Progenitor cell of endocrine pancreas (in vitro differentiated cells): ENCODE measurements around the gene HIPK3. TPM values are rescaled to one million over a fixed set of nuclear protein-coding genes. Genes with fewer than 3 reads are reported as not detected.

Source experiments
- DNase-seq: peaks from one replicate; pipeline ENCODE4 v3.0.0; 2021; ENCODE audit warnings: low spot score; ENCODE audit not compliant: unreplicated experiment
- H3K27ac Mint-ChIP-seq: 2 replicates; pipeline ENCODE4 v1.8.0; 2021; ENCODE audit warnings: mild to moderate bottlenecking, moderate library complexity, mixed read lengths
- H3K27me3 Mint-ChIP-seq: 2 replicates; pipeline ENCODE4 v1.8.0; 2021; ENCODE audit warnings: mixed read lengths
- H3K36me3 Mint-ChIP-seq: 2 replicates; pipeline ENCODE4 v1.8.0; 2022; ENCODE audit warnings: mixed read lengths; ENCODE audit not compliant: insufficient read depth
- H3K4me1 Mint-ChIP-seq: 2 replicates; pipeline ENCODE4 v1.8.0; 2021; ENCODE audit warnings: low read depth, mixed read lengths
- H3K4me3 Mint-ChIP-seq: 2 replicates; pipeline ENCODE4 v1.8.0; 2021; ENCODE audit warnings: low read depth, mild to moderate bottlenecking, moderate library complexity, mixed read lengths
- H3K9me3 Mint-ChIP-seq: 2 replicates; pipeline ENCODE4 v1.8.0; 2021; ENCODE audit warnings: low read depth, mixed read lengths
- long read RNA-seq: library from polyadenylated mRNA; unstranded; transcript quantifications from one replicate; pipeline ENCODE4 v2.0.0, GENCODE V29; 2020
- total RNA-seq: library from RNA; stranded (reverse); gene quantifications from 2 replicates; pipeline ENCODE4 v1.2.1, GENCODE V29; 2021
- TF ChIP-seq, protein P1 (sequence below): fragments of 200-600 bp; sonication (generic); IDR thresholded peaks from one replicate; pipeline ENCODE4 v1.5.0; 2021; ENCODE audit warnings: antibody characterized with exemption, mild to moderate bottlenecking; ENCODE audit not compliant: unreplicated experiment

Gene HIPK3
- total RNA-seq: 65.4 and 66.2 TPM in 2 replicates
- long read RNA-seq, partial matches to known transcripts: 4 of 9 reads
- long read RNA-seq, other reads (novel, unspliced or antisense): 5 of 9 reads

DNA sequence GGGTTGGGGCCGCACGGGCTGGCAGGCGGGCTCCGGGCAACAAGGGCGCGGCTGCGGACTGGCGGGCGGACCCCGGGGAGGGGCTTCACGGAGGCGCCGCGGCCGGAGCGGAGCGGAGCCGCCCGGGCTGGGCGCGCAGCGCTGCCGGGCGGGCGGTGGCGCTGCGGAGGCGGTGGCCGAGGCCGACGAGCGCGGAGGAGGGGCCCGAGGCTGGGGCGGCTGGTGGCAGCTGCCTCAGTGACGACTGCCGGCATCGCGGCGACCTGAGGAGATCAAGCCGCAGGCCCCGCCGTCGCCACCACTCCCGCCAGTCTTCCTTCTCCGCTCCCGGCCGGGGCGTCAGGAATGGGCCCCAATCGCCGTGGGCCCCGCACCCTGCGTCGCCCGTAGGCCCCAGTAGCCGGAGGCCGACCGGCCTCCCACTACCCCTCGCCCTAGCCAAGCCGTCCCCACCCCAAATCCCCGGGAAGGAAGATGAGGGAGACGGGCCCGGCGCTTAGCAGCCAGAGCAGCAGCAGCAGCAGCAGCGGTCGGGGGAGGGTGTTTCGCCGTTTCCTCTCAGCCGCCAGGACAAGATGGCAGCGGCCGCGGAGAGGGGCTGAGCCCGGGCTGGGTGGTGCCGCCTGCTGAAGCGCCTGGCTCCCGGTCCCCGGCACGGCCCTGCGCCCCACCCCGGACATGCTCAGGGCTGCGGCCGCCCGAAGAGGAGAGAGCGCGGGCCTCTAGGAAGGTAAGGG lies at the start of gene HIPK3:
TSS of gene HIPK3 (plus strand) at position 222 of the 737 bp plus-strand sequence.
- TF ChIP-seq, protein P1, sequence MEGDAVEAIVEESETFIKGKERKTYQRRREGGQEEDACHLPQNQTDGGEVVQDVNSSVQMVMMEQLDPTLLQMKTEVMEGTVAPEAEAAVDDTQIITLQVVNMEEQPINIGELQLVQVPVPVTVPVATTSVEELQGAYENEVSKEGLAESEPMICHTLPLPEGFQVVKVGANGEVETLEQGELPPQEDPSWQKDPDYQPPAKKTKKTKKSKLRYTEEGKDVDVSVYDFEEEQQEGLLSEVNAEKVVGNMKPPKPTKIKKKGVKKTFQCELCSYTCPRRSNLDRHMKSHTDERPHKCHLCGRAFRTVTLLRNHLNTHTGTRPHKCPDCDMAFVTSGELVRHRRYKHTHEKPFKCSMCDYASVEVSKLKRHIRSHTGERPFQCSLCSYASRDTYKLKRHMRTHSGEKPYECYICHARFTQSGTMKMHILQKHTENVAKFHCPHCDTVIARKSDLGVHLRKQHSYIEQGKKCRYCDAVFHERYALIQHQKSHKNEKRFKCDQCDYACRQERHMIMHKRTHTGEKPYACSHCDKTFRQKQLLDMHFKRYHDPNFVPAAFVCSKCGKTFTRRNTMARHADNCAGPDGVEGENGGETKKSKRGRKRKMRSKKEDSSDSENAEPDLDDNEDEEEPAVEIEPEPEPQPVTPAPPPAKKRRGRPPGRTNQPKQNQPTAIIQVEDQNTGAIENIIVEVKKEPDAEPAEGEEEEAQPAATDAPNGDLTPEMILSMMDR: peak; percentile 49
- Mint-ChIP-seq H3K9me3 (no peaks in the 10 kb centered on the region), H3K4me1 (peaks cover 26% of the 10 kb centered on the region)

DNA sequence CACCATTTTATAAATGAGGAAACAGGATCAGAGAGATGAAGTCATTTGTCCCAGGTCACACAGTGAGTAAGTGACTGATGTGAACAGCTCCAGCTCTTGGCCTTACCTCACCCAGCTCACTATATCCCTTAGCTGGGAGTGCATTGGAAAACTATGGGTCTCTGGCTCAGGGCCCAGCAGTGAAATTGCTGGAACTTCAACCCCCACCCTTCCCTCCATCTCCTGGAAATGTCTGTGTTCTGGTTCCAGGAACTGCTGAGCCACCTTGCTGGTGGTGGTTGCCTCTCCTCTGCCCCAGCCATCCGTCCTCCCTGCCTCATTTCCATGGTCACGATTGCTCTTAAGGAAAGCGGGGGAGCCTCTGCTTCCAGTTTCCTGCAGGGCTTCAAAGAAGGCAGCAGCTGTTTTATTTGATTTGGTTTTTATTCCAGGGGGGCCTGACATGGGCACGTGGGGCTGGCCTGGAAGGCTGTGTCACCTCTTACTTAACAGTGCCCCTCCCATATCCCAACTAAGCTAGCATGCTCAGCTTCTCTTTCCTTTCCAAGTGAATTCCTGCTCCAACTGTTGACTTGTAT lies 49.7 kb upstream of the HIPK3 start:
- no peak overlapping the region for H3K27ac Mint-ChIP-seq
- H3K27me3 Mint-ChIP-seq: no peaks in the 10 kb centered on the region
- no peaks in the 10 kb centered on the region for H3K36me3 Mint-ChIP-seq
- TF ChIP-seq, protein P1: no peak
- peaks cover 3% of the 10 kb centered on the region for H3K9me3 Mint-ChIP-seq
- no peak for DNase-seq
- no peaks in the 10 kb centered on the region for H3K4me1 Mint-ChIP-seq
- no peak overlapping the region for H3K4me3 Mint-ChIP-seq

More for the DNA sequence above, at the start of gene HIPK3:
- Mint-ChIP-seq H3K4me3 (peak within 1 kb of the TSS; percentile 98), H3K36me3 (no peaks in the 10 kb centered on the region), H3K27ac (peak within 1 kb of the TSS; percentile 99), H3K27me3 (peaks cover 9% of the 10 kb centered on the region)
- DNase-seq: peak; percentile 74

DNA sequence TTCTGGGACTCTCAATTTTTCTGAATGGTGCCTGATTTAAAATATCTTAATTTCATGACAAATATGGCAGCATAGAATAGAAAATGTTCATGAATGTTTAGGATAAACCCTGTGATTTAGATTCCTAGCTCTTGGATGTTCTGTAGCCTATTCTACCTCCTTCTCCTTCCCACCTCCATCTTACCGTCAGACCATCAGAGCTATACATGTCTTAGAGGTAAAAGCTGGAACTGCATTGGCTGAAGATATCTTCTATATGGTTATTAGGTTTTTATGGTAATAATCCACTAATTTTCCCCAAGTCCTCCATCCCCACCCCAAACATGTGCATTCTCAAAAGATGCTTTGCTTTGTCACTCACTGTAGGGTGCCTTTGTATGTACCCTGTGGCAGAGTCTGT lies 49.0 kb upstream of the HIPK3 start:
- Mint-ChIP-seq H3K4me1 (no peaks in the 10 kb centered on the region), H3K36me3 (no peaks in the 10 kb centered on the region), H3K27me3 (no peaks in the 10 kb centered on the region), H3K4me3 (no peak overlapping the region), H3K9me3 (peaks cover 3% of the 10 kb centered on the region), H3K27ac (no peak overlapping the region)
- TF ChIP-seq, protein P1: no peak
- no peak for DNase-seq

DNA sequence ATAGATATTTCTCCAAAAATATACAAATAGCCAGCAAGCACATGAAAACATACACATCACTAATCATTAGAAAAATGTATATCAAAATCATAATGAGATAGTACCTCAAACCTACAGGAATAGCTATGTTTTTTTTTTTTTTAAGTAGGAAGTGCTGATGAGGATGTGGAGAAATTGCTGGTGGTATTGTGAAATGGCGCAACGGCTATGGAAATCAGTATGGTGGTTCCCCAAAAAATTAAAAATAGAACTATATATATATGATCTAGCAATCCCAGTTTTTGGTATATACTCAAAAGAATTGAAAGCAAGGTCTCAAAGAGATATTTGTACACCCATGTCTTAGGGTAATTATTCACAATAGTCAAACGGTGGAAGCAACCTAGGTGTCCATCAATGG lies 46.0 kb upstream of the HIPK3 start:
- TF ChIP-seq, protein P1: no peak

DNA sequence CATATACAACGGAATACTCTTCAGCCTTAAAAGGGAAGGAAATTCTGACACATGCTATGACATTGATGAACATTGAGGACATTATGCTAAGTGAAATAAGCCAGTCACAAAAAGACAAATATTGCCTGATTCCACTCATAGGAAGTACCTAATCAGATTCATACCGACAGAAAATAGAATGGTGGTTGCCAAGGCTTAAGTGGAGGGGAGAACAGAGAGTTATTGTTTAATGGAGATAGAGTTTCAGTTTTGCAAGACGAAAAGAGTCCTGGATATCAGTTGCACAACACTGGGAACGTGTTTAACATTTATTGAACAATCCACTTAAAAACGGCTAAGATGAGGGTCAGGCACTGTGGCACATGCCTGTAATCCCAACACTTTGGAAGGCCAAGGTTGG lies 45.6 kb upstream of the HIPK3 start:
- H3K4me1 Mint-ChIP-seq: peaks cover 2% of the 10 kb centered on the region
- TF ChIP-seq, protein P1: no peak
- DNase-seq: no peak
- no peaks in the 10 kb centered on the region for H3K36me3 Mint-ChIP-seq
- H3K27ac Mint-ChIP-seq: no peak overlapping the region
- H3K9me3 Mint-ChIP-seq: peaks cover 8% of the 10 kb centered on the region
- no peaks in the 10 kb centered on the region for H3K27me3 Mint-ChIP-seq
- no peak overlapping the region for H3K4me3 Mint-ChIP-seq

More for the DNA sequence above, 46.0 kb upstream of the HIPK3 start:
- DNase-seq: no peak
- Mint-ChIP-seq H3K4me3 (no peak overlapping the region), H3K9me3 (peaks cover 8% of the 10 kb centered on the region), H3K27ac (no peak overlapping the region), H3K4me1 (peaks cover 2% of the 10 kb centered on the region), H3K27me3 (no peaks in the 10 kb centered on the region), H3K36me3 (no peaks in the 10 kb centered on the region)
